Right kidney (tissue), 9 donors: Measurements from ENCODE around the gene GCFC2.
A peak's percentile ranks its signal among the peaks of the same experiment; 100 is the strongest.
"Not testable (repeated sequence)": the region's sequence is repeated elsewhere in the genome, so short reads cannot be mapped to it uniquely, and the experiment has no call there.

Source experiments
- DNase-seq: peaks from one replicate; pipeline ENCODE4 v3.0.0-alpha.2; 2016
- long read RNA-seq, 8 donors: transcript quantifications; one replicate each; lab custom pipeline, GENCODE V29; 2026

The GCFC2 gene
- long read RNA-seq, donor 1, partial matches to known transcripts: 0 of 5 reads
- long read RNA-seq, donor 1, other reads (novel, unspliced or antisense): 0 of 5 reads
- long read RNA-seq, donor 2: 0 reads
- long read RNA-seq, donor 3, full-length matches to known transcripts: 1 of 1 reads
- long read RNA-seq, donor 3, partial matches to known transcripts: 0 of 1 reads
- long read RNA-seq, donor 3, other reads (novel, unspliced or antisense): 0 of 1 reads
- long read RNA-seq, donor 4, partial matches to known transcripts: 8 of 9 reads
- long read RNA-seq, donor 4, other reads (novel, unspliced or antisense): 0 of 9 reads
- long read RNA-seq, donor 5, full-length matches to known transcripts: 4 of 4 reads
- long read RNA-seq, donor 5, partial matches to known transcripts: 0 of 4 reads
- long read RNA-seq, donor 5, other reads (novel, unspliced or antisense): 0 of 4 reads
- long read RNA-seq, donor 6, partial matches to known transcripts: 0 of 1 reads
- long read RNA-seq, donor 6, other reads (novel, unspliced or antisense): 0 of 1 reads
- long read RNA-seq, donor 7, full-length matches to known transcripts: 8 of 44 reads
- long read RNA-seq, donor 7, partial matches to known transcripts: 36 of 44 reads
- long read RNA-seq, donor 7, other reads (novel, unspliced or antisense): 0 of 44 reads
- long read RNA-seq, donor 8, full-length matches to known transcripts: 5 of 5 reads
- long read RNA-seq, donor 8, partial matches to known transcripts: 0 of 5 reads
- long read RNA-seq, donor 8, other reads (novel, unspliced or antisense): 0 of 5 reads

DNA sequence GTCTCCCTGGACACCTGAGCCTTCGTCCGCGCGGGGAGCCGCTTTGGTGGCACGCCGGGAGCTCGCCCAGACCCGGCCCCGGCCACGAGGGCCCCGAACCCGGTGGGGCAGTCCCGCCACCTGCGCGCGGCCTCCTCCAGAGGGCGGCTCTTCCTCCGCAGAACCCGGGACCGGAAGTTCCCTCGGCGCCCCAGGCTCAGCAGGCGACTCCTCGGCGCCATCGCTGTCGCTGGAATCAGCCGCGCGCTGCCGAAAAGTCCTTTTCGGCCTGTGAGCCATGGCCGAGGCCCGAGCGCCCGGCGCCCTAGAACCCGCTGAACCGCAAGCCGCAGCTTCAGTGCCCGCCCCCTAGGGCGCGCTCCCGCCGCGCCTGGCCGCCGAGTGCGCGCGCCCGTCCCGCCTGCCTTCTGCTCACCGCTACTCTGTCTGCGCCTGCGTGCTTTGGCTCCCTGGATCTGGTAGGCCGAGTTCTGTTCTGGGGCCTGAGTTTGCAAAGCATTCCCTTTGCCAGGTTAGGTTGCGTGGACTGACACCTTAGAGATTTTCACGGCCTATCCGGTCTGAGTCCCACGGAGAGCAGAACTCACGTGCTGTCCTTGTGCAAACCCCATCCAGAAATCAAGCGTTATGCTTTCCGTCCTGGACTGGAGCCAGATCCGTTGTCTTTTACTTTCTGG, at the start of gene GCFC2:
GCFC2 (minus strand) TSS at position 339 of the 677 bp plus-strand sequence; CDS start at position 279, 60 bp downstream.
- peak; percentile 98 for DNase-seq

GRCh38 chr2:75752828-75753227, 42.1 kb upstream of the GCFC2 start:
- no peak for DNase-seq

GRCh38 chr2:75751824-75752468, 41.2 kb upstream of the GCFC2 start:
- DNase-seq: no peak

DNA sequence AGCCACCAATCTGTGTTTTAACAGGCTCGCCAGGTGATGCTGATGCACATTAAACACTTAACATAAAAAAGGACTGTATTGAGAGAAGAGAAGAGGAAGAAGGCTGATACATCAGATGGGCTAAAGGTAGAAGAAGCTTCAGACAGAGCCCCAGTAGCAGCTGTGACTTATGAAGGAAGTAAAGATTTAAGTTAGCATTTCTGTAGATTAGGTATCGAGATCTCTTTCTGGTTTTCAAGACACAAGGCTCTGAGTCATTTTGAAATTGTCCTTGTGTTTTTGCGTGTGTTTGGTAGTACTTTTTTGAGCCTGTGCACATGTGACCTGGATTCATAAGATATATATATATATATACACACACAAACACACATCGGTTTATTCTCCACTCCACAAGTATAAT, 40.6 kb upstream of the GCFC2 start:
- DNase-seq: no peak

GRCh38 chr2:75737961-75738360, 27.2 kb upstream of the GCFC2 start:
- DNase-seq: no peak

DNA sequence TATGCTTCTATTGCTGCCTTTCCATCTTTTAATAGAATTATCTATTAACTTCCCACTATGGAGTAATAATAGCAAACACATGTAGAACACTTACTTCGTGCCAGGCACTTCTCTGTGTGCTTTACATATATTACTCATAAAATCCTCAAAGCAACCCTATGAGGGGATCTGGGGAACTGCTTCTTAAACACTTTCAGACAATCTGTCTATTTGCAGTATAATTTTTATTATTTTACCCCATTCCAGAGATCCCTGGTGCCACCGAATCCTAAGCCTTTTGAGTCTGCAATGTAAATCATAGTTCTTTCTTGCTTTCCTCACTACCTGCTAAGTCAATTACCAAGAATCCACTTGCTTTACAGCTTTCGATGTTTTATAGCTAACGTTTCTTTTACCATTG, 25.6 kb upstream of the GCFC2 start:
- no peak for DNase-seq

GRCh38 chr2:75729861-75730260, 19.1 kb upstream of the GCFC2 start:
- DNase-seq: no peak

DNA sequence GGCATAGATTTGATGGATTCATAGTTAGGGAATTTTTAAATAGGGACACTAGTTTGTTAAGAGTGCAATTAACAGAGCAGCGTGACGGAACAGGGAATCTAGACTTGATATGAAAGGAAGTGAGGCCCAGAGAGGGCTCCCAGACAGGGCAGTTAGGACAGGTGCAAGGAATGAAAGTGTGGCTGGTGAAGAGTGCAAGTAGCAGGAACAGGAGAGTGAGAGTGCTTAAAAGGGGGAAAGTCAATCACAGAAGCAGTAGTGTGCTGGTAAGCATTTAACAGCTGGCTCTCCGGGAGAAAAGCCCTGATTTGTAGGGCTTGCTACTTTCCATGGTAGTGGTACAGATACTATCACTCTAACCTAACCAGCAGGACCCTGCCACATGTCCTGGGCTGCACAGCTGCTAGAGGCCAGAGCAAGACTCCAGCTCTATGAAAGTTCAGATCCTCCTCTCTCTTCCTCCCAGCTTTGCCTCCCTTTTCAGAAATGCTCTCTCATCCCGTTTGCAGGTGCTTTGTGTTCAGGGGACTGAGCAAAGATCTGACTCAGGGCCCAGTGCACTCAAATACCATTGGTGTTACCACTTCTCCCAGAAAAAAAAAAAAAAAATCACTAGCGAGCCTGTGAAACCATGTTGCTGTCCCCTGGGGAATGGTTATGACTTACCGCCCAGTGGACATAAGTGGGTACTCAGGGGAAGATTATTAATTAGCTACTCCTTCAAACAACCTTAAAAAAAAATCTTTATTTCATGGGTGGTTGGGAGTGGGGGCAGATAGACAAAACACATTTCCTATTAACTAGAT, 18.1 kb upstream of the GCFC2 start:
- peak; percentile 3 for DNase-seq

DNA sequence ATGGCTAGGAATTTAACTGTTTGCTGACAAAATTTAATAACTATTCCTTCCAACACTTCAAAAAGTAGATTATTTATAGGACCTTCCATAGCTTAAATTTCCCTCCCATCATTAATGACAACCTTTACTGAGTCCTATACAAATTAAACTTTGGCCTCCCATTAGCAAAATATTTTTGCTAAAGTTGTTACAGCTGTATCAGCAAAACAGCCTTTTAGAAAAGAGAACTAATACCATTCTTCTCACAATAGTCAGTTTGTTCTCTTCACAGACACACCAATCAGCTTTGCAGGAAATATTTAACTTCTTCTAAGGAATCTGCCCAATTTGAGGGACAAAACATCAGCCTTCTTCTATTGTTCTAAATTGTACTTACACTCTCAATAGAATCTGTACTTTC, 12.0 kb upstream of the GCFC2 start:
- no peak for DNase-seq

GRCh38 chr2:75720525-75720924, 9.8 kb upstream of the GCFC2 start:
- DNase-seq: no peak

DNA sequence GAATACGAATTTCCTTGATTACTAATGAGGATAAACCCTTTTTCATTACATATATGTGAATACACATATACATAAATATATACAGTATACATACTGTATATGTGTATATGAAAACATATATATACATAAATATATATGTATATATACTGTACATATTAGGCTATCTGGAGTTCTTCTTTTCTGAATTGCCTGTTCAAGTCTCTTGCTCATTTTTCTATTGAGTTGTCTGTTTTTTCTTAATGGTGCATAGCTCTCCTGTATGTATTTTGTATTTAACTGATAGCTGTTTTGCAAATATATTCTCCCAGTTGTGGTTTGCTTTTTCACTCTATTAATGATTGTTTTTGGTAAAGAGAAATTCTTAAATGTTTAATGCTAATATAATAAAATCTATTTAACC, 8.9 kb upstream of the GCFC2 start:
- no peak for DNase-seq

DNA sequence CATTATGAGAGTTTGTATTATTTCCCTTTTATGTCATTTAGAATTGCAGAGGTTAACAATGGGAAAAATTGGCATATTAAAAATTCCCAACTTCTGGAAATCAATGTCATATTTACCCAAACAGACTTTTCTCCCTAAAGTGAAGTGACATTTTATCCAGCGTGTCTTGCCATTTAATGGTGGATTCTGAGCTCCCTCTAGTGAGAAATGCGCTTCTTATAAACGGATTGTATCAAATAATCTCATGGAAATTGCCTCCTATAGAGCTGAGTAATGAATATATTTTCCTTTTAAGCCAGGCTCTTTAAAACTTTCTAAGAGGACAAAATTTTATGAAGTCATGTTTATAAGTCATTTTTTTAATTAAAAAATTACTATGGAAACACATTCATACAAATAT, 5.7 kb upstream of the GCFC2 start:
- DNase-seq: no peak

- DNase-seq: not testable (repeated sequence)
These were observed 875 bp upstream of the GCFC2 start for GRCh38 chr2:75711590-75711989.

DNA sequence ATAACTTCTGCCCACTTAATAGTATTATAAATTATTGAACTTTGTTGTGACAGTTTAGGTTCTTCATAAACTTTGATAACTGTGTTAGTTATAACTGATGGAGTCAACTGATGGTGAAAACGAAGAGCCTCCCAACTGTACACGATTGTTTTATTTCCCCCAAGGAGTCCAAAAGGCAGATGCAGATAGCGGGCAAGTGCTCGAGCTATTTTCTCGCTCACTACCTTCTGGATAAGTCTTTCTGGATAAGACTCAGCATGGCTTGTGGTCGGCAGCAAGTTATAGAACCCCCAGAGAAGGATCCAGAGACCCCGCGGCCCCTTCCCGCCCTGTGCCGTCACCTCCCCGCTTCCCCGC, 517 bp downstream of the GCFC2 start:
- DNase-seq: no peak

DNA sequence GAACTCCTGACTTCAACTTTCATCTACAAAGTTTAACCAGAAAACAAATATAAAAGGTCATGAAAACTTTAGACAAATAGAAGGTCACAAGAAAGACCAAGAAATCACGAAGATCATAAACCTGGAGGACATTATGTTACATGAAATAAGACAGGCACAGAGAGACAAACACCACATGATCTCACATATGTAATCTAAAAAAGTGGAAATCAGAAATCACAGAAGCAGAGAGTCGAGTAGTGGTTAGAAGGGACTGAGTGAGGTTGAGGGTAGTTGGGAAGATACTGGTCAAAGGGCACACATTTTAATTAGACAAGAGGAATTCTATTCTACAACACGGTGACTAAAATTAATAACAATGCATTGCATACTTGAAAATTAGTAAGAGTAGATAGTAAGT, 1.4 kb downstream of the GCFC2 start:
- no peak for DNase-seq

GRCh38 chr2:75707901-75708300, 2.8 kb downstream of the GCFC2 start:
- DNase-seq: no peak

DNA sequence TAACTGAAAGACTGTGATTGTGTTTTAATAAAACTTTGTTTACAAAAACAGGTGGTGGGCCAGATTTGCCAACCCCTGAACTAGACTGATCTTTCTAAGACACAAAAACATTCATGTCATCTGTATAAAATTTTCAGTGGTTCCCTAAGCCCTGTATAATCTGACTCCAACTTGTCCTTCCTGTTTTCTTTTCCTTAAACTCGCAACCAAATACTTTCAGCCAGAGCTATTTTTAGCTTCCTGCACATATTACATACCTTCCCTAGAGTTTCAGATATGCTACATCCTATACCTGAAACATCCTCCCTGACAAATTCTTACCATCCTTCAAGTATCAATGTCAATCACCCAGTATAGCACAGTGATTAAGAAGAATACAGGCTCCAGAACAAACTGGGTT, 4.8 kb downstream of the GCFC2 start:
- no peak for DNase-seq

DNA sequence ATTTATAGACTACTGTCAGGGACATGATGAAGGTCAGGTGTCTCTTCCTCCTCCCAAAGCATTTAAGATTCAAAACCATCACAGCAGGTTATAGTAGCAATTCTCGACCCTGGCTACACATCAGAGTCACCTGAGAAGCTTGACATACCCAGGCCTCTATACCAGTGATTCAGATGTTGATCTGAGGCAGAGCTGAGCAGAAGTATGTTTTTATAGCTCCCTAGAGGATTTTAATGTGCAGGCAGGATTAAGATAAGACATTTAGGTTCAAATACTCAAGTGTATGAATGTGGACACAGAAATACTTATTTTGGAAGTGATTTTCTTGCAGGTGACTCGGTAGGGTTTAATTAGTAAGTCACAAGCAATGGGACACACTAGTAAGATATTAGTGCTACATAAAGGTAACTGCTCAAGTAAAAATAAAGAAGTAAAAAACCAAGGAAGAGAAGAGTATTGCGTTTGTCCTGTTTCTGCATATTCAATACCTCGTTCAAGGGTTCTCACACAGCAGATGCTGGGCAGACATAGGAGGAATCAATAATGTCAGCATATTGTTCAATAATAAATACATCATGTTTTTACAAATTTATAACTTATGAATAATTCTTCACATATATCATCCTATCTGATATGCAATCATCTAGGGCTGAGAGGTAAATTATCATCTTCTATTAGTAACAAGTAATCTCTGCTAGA, 7.0 kb downstream of the GCFC2 start:
- no peak for DNase-seq

- no peak for DNase-seq
These were observed 8.1 kb downstream of the GCFC2 start for GRCh38 chr2:75702593-75702992.

DNA sequence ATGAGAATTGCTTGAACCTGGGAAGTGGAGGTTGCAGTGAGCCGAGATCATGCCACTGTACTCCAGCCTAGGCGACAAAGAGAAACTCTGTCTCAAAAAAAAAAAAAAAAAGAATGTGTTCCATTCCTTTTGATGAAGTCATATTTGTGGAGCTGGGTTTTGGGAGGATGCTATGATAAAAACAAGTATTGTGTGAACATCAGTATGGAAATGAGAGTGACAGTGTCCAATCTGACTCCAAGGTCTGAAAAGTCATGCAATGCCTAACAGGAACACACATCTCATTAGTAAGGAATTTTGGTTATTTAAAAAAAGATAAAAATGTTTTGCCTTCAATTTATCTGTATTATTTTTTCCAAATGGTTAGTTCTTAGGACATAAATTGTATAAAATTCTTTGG, 11.8 kb downstream of the GCFC2 start:
- DNase-seq: no peak

GRCh38 chr2:75688196-75688595, 22.5 kb downstream of the GCFC2 start:
- no peak for DNase-seq
